ENCODE measurements around the gene PCBP3.
"Not testable (repeated sequence)": the region's sequence is repeated elsewhere in the genome, so short reads cannot be mapped to it uniquely, and the experiment has no call there.

PCBP3 gene

GRCh38 chr21:45832741-45833235 is 189.3 kb downstream of the PCBP3 start:
- DNase-seq: not testable (repeated sequence)

GRCh38 chr21:45833414-45833813 is 189.9 kb downstream of the PCBP3 start:
- DNase-seq: no peak

GRCh38 chr21:45834026-45834715 is 190.6 kb downstream of the PCBP3 start:
- no peak for DNase-seq

DNA sequence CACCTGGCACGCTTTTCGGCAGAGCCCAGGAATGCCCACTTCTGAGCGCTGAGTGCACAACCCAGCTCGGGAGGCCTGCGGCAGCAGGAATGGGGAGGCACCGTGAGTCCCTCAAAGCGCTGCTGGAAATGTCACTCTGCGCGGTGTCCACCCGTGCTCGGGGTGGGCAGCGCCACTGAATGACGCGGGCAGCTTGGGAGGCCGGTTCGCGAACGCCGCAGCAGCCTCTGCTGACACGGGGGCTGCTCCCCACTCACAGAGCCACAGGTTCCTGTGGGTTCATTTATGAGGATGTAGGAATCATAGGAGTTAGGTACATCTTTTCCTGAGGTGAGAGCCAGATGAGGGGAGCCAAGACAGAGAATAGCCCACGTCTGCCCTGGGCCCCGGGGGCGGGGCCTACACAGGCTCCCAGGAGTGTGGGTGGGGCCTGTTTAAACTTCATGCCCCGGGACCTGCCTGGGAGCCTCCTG is 191.3 kb downstream of the PCBP3 start:
- DNase-seq: no peak

- no peak for DNase-seq
These were observed 192.1 kb downstream of the PCBP3 start for GRCh38 chr21:45835301-45836267.

DNA sequence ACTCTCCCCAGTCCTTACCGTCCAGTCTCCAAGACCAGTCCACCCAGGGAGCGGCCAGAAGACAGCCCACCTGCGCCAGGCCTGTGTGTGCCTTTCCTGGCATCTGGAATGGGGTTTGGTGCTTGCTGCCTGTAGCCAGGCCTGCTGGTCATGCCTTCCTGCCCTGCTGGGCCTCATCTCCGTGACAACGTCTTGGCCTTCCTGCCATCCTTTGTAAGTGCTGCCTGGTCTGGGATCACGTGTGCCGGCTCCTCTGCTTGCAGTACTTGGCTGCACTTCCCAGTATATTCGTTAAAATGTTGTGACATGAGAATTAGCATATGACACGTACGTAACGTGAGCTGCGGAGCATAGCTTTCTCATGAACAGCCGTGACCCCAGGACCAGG is 192.7 kb downstream of the PCBP3 start:
- DNase-seq: no peak

GRCh38 chr21:45836694-45837670 is 193.5 kb downstream of the PCBP3 start:
- DNase-seq: no peak

- no peak for DNase-seq
These were observed 194.4 kb downstream of the PCBP3 start for GRCh38 chr21:45837936-45838335.

- no peak for DNase-seq
These were observed 195.1 kb downstream of the PCBP3 start for GRCh38 chr21:45838634-45839033.

- DNase-seq: no peak
These were observed 195.7 kb downstream of the PCBP3 start for GRCh38 chr21:45839274-45839673.

GRCh38 chr21:45841033-45841432 is 197.5 kb downstream of the PCBP3 start:
- DNase-seq: no peak

- no peak for DNase-seq
These were observed 199.9 kb downstream of the PCBP3 start for GRCh38 chr21:45843426-45843825.

DNA sequence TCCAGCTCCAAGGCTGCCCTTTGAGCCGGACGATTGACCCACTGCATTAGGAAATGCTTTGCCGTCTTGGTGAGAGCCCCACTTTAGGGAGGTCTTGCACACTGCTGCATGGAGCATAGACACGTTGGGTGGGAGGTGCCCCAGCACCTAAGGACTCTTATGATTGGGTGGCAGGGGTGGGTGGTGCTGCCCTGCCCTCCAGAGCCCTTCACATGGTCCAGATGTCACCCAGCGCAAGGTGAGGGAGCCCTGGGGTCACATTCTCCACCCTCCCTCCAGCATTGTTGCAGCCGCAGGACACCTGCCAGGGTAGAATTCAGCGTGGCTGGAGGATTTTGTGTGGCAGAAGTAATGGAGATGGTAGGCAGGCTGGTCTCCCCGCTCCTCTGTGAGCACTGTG is 200.7 kb downstream of the PCBP3 start:
- DNase-seq: no peak

DNA sequence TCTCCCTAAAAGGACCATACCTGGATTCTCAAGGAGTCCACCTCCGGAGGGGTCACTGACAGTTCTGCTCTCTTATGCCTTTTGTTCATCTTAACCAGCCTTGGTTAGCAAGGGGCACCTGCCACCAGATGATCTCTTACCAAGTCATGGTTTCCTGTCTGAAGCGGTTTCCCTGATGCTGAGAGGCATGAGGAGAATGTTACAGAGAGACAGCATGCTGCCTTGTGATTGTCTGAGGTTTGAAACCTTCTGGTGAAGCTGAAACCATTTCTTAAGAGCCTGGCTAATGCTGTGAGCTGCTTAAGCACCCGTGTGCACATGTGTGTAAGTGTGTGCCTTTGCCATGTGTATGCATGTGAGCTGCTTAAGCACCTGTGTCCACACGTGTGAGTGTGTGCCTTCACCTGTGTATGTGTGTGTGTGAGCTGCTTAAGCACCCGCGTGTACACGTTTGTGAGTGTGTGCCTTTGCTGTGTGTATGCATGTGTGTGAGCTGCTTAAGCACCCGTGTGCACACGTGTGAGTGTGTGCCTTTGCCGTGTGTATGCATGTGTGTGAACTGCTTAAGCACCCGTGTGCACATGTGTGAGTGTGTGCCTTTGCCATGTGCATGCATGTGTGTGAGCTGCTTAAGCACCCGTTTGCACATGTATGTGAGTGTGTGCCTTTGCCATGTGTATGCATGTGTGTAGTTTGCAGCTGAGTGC is 201.7 kb downstream of the PCBP3 start:
- no peak for DNase-seq

DNA sequence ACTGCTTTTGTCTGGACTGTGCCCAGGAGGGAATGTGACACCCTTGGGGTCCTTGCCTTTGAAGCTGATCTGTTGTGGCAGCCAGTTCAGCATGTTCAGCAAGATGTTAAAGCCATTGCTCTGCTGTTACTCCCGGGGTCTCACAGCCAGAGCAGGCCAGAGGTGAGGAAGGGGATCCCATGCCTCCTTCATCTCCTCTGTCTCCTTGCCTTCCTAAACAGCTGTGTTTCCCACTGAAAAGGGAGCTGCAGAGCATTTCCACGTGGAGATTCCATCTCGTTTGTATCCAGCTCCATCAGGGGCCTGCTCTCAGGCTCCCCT is 202.2 kb downstream of the PCBP3 start:
- DNase-seq: no peak

DNA sequence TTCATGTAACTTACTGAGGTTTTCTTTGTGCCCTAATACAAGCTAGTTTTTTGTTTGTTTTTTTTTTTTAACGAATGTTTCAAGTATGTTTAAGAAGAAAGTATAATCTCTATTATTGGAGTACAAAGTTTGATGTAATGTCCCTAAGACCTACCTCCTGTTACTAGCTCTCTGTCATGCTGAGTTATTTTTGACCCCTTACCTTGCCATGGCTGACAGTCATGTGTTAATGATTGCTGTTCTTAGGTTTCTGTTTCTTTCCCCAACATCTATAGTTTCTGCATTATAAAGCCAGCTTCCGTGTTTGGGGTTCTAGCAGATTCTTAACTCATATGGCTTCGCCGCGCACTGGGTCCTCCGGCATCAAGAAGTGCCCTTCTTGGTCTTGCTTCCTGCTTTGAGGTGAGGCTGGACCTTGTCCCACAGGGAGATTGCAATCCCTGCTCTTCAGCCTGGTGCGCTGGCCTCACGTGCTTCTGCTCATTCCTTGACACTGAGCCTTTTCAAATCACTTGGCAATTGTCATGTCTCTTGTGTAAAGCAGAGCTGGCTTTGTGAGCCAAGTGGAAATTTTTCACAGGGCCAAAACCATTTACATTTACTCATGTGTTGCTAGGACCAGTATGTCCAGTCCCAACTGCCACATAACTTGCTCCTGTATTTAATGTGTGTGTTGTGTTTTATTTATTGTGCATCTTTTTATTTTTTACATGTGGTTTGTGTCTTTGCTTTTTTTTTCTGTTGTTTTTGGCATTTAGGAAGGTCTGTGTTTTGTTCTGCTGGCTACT is 203.0 kb downstream of the PCBP3 start:
- no peak for DNase-seq

- DNase-seq: no peak
These were observed 204.3 kb downstream of the PCBP3 start for GRCh38 chr21:45847870-45848269.

DNA sequence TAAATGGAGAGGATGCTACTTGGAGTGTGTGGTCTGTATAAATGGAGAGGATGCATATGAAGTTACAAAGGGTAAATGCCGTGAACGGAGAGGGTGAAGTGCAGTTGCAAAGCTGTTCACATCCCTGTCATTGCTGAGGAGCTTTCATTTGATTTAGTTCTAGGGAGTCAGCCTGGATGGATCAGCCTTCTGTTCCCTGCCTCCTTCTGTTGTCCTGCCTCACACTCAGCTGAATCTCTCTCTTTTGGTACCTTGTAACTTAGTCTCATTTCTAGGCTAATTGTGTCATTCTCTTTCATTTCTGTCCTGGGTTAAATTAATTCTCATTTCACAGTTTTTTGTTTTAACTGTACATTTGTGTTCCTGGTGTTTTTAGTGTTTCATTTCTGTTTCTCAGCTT is 204.8 kb downstream of the PCBP3 start:
- DNase-seq: no peak

DNA sequence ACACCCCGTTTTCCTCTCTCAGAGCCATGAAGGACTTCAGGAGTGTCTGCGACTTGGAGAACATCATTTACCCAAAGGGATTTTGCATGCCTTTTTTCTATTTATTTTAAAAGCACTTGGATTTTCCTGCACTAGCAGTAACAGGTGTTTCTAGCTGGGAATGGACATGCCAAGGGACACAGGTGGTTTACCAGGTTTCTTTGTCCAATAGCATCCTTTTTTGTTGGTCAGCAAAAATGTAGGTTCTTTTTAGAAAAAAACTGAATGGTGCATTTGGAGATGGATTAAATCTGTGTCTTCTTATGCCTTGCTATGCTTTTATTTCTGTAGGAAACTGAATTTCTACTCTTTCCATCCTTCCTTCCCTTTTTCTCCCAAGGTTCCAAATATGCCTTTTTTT is 205.3 kb downstream of the PCBP3 start:
- DNase-seq: no peak

- no peak for DNase-seq
These were observed 206.1 kb downstream of the PCBP3 start for GRCh38 chr21:45849651-45850050.

DNA sequence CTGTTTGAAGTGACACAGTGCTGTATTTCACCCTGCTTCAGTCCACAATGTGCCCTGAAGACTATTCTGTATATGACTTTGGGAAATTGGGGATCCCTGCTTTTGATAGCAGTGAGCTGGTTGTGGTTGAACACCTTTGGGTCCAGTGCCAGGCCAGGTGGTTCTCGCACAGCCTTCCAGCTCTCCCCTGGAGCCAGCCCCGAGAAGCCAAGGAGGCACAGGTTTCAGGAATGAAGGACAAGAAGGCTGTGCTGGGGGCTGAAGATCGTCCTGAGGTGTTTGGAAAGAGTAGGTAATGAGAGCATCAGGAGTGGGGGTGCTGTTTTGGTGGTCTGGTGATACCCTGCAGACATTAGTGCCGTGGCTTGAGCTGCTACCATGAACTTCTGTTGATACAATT is 206.7 kb downstream of the PCBP3 start:
- DNase-seq: no peak
